GDM1 (cell line): Measurements from ENCODE around the gene KIF3A.

Experiments used
- DNase-seq: peaks from one replicate; lab custom pipeline; 2025; lab: John Stamatoyannopoulos, UW

Gene KIF3A

DNA sequence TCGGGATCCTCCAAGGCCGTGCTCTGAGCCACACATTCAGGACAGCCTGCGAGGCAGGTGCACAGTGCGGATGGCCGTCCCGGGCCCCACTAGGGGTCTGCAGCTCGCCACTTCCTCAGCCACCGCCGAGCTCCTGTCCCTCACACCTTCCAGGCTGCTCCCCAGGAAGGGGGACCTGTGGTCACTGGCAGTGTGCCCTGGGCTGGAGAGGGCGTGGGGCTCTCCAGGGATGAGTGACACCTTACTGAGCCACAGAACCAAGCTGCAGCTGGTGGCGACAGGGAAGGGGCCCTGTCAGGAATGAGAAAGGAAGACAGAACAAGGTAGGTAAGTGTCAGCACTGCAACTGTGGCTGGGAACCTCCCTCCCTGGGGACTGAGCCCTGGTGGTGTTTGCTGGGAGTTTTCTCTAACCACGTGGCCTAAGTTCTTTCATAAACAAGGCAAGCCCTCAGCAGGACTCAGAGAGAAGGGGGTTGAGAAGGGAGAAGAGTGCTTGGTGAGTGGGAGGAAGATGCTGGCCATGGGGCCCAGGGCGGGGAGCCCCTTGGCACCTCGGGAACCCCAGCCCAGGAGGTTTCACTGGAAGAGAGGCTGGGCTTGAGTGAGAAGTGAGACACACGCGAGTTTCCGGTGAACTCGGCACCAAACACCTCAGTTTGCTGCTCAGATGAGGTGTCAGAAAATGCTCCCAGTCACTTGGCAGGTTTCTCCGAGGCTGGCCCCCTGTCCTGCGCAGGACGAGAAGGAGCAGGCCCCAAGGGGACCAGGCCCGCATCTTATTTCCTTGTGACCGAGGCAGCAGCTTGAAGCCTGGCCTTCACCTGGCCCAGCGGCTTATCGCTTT, 74.2 kb downstream of the KIF3A start:
- no peak for DNase-seq

DNA sequence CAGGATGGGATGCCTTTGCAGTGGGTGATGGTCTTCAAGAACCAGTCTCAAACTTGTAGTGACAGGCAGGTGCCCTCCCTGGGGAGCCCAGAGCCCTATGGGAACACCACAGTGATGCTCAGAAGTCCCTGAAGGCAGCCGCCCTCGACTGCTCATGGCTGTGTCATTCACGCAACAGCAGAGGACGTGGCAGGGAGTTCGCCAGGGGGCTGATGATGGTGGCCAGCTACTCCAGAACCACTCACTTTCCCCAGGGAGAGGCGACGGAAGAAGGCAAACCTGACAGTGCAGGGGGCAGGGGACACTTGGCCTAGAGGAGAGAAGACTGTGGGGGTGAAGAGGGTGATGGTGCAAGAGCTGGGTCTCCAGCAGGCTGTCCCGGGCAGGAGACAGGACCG, 75.3 kb downstream of the KIF3A start:
- no peak for DNase-seq

DNA sequence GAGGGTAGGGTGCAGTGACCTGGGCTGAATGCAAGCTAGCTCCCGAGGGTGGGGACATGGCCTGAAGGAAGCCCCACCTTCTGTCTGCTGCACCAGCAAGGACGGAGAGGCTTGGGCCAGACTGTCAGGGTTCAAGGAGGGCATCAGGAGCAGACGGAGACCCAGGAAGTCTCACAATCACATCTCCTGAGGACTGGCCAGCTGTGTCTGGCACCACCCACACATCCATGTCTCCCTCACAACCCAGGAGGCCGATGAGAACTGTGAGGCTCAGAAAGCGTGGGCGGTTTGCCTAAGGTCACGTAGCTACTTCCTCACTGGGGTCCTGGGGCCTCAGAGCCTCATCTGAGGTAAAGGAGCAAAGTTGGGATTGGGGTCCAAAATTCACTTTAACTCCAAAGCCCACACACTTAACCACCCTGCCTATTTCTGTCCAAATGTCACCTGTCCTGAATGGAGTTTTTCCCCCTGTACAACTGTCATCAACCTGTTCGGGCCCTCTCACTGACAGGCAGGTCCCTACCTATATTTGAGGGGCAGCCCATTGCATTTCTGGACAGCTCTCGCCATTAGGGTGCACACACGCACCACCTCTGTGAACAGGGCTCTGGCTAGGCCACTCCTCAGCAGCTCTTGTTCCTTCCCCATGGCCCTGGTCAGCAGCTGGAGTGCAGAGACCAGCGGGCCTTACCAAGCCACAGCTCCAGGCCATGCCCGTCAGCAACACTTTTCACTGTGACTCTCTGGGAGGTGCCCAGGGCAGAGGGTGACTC, 75.9 kb downstream of the KIF3A start:
- no peak for DNase-seq

DNA sequence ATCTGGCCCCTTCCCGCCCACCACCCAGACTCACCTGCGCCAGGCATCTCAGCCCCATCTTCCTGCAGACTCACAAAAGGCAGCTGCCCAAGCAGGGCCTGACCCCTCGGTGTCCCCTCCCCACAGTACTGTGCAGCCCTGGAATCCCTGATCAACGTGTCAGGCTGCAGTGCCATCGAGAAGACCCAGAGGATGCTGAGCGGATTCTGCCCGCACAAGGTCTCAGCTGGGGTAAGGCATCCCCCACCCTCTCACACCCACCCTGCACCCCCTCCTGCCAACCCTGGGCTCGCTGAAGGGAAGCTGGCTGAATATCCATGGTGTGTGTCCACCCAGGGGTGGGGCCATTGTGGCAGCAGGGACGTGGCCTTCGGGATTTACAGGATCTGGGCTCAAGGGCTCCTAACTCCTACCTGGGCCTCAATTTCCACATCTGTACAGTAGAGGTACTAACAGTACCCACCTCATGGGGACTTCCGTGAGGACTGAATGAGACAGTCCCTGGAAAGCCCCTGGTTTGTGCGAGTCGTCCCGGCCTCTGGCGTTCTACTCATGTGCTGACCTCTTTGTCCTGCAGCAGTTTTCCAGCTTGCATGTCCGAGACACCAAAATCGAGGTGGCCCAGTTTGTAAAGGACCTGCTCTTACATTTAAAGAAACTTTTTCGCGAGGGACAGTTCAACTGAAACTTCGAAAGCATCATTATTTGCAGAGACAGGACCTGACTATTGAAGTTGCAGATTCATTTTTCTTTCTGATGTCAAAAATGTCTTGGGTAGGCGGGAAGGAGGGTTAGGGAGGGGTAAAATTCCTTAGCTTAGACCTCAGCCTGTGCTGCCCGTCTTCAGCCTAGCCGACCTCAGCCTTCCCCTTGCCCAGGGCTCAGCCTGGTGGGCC, 77.5 kb downstream of the KIF3A start:
- DNase-seq, result no peak

DNA sequence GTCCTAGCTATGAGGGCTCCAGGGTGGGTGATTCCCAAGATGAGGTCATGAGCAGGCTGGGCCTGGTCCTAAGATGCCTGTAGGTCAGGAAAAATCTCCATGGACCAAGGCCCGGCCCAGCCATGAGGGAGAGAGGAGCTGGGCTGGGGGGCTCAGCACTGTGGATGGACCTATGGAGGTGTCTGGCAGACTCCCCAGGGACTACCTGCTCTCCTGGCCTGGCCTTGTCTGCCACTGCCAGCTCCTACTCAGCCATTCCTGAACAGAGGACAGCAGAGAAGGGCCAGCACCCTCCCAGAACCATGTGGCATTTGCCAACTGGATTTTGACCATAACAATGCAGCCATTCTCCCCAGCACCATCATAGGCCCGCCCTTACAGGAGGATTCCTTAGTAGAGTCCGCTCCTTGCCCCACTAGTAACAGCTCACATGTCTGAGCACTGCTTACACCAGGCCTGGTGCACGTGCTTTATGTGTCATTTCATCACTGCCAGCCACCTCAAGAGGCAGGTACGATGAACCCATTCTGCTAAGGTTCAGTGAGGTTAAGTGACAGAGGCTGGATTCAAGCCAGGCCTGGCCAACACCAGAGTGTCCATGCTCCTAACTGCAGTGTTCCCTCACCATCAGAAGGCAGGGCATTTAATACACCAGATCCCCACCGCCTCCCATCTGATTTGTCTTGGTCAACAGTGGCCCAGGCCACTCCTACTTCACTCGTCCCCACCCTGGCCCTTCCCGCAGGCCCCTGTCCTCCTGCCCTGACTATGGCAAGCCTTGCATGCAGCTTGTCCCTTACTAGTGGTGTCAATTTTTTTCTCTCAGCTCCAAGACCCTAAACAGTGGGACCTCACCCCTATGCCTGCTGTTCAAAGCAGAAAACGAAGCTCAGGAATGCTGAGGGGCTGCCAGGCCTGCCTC, 78.7 kb downstream of the KIF3A start:
- no peak for DNase-seq

DNA sequence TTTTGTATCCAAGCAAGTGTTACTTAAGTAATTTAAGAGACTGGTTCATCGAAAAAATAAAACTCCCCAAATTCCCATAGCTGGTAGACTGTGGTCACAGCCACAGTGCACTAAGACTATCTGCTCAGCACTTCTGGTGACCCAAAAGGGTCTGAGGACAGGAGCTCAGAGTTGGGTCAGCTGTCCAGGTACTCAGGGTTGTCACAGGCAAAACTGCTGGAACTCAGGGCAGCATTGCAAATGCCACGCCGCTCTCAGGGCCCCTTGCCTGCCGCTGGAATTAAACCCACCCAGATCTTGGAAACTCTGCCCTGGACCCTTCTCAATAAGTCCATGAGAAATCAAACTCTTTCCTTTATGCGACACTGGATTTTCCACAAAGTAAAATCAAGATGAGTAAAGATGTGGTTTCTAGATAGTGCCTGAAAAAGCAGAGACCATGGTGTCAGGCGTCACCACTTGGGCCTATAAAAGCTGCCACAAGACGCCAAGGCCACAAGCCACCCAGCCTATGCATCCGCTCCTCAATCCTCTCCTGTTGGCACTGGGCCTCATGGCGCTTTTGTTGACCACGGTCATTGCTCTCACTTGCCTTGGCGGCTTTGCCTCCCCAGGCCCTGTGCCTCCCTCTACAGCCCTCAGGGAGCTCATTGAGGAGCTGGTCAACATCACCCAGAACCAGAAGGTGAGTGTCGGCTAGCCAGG, 79.5 kb downstream of the KIF3A start, which contains the start of gene IL13:
Gene IL13, plus strand, starts transcription at position 498 of the 705 bp plus-strand sequence. Its CDS starts 14 bp downstream, at position 512.
- no peak for DNase-seq

DNA sequence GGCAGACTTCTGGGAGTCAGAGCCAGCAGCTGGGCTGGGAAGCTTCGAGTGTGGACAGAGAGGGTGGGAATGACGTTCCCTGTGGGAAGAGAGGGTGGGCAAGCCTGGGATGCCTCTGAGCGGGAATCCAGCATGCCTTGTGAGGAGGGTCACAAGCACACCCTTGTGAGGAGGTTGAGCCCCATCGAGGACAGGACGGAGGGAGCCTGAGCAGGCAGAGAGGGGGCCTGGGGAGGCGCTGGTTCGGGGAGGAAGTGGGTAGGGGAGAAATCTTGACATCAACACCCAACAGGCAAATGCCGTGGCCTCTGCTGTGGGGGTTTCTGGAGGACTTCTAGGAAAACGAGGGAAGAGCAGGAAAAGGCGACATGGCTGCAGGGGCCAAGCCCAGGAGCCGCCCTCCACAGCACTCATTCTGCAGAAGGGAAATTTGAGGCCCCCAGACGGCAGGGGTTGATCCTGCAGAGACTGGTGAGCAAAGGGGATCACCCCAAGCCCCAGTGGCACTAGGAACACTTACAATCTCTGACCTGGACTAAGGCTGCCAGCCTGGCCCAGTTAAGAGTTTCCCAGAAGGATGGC, 80.5 kb downstream of the KIF3A start:
- no peak for DNase-seq

DNA sequence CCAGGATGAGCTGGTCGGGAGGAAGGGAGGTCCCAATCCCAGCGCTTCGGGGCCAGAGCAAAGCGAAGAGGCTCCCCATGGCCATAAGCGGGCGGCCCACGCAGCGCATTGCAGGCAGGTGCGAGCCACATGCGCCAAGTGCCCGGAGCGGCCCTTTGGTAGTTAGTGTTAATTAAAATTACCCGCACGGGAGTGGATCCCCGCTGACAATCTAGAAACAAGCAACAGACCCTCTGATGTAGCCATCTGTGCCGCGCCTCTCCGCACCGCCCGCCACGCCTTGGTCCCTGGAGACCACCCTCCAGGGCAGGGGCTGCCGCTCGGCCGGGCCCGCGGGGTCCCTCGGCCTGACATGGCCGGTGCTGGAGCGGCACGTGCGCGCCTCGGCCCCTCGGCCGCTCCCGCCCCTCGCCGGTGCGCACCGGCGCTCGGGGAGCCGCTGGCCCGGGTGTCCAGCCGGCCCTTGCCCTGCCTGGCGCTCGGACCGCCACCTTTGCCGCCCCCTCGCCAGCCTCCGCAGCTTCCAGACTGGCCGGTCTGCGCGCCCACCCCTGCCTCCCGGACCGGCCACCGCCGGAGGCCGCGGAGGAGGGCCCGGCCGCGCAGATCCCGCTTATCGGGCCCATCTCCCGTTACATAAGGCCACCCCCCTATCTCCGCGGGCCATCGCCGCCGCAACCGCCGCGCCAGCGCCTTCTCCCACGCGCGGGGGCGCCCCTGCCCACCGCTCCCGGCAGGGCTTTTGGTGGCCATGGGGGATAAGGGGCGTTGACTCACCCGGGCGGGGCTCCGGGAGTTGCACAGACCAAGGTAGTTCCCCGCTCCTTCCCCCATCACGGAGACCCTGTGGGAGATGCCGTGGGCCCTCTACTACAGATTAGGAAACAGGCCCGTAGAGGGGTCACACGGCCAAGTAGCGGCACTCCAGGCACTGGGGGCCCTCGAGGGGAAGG, 81.2 kb downstream of the KIF3A start:
- no peak for DNase-seq

DNA sequence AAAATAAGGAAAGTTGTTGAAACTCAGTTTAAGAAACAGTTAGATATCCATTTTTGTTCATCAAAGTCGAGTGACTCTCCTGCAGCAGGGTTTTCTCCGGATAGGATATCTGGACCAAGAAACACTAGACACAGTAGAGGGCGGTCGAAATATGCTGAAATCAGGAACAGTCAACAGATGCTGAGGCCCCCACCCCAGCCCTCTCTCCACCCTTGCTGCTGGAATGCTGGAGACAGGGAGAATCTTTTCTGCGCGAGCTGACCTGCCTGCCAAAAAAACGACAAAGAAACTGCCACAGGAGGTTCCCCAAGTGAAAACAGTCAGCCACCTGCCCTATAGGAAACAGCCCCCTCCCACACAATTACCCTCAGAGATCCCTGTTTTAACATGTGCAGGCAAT, 83.6 kb downstream of the KIF3A start:
- DNase-seq, result no peak

DNA sequence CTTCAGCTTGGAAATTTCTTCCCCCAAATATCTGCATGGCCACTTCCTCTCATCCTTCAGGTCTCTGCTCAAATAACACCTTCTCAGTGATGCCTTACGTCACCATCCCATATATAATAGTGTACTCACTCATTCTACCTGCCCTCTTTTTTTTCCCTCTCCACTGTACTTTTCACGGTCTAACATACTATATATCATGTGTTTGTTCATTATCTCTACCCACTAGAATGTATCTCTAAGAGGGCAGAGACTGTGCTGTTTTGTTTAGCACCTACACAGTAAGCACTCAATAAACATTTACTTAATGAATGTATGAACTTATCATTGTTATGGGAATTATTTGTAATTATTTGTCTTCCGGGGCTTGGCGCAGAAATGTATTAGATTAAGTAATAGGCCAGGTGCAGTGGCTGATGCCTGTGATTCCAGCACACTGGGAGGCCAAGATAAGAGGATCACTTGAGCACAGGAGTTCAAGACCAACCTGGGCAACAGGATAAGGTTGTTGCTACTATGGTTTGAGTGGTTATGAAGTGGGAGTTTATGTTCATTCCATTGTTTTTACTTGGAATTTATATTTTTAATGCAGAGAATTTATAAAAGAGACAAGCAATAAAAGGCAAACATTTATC, 85.4 kb downstream of the KIF3A start:
- no peak for DNase-seq

DNA sequence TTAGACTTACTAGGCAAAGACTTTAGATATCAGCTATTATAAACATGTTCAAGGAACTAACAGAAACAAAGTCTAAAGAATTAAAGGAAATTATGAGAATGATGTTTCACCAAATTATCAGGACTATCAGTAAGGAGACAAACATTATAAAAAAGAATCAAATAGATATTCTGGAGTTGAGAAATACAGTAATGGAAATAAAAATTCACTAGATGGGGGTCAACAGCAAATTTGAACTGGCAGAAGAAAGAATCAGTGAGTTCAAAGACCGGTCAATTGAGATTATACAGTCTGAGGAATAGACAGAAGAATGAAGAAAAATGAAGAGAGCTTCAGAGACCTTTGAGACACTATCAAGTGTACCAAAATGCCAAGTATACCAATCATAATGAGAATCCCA, 89.0 kb downstream of the KIF3A start:
- DNase-seq, result no peak

DNA sequence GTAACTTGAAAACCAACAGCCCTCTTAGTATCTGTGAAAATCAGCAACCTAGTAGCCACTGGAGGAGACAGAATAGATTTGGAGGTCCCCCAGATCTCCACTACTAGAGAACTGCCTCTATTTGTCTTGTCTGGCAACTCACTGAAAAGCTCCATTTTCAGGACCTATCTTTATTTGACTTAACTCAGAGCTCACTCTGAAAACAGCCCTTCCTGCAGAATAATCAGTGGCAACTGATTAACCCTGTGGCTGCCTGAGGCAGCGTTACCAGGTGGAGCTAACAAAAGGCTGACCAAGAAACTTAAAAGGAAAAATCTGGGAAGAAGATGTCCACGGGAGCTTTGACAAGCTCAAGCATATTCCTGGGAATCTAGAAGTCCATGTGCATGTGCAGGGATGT, 89.9 kb downstream of the KIF3A start:
- no peak for DNase-seq

DNA sequence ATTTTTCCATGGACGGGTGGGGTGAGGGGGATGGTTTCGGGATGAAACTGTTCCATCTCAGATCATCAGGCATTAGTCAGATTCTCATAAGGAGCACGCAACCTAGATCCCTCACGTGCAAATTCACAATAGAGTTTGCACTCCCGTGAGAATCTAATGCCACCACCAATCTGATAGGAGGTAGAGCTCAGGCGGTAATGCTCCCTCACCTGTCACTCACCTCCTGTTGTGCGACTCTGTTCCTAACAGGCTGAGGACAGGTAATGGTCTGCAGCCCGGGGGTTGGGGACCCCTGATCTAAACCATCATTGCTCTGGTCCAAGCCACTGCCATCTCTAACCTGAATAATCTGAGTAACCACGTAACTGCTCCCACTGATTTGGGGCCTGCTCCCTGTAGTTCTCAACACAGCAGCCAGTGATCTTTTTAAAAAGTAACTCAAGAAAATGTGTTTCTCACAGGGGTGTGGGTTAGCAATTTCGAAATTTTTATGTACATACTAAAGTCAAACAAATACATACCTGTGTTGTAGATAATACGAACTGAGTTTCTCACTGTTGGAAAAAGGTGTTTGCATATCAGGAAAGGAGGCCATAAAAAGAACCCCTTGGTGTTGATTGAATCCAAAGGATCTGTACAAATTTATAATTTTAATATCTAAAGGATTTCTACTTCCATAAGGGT, 90.6 kb downstream of the KIF3A start:
- no peak for DNase-seq

DNA sequence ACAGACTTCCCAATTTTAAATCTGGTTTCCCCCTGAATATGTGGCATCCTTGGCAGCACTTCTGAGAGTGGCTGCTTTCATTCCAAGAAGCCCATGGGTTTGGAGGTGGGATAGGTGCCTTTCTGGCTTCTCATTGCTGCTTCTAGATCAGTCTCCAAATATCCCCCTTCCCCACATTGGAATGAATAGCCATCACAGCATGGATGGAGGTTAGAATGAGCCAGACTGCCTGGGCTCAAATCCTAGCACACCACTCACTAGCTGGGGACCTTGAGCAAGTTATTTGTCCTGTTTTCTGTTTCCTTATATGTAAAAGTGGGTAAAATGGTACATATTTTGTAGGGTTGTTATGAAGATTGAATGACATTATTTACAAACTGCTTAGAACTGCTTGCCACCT, 93.2 kb downstream of the KIF3A start:
- no peak for DNase-seq
